ENCODE results near the gene MX1.

MX1 gene, protein sequence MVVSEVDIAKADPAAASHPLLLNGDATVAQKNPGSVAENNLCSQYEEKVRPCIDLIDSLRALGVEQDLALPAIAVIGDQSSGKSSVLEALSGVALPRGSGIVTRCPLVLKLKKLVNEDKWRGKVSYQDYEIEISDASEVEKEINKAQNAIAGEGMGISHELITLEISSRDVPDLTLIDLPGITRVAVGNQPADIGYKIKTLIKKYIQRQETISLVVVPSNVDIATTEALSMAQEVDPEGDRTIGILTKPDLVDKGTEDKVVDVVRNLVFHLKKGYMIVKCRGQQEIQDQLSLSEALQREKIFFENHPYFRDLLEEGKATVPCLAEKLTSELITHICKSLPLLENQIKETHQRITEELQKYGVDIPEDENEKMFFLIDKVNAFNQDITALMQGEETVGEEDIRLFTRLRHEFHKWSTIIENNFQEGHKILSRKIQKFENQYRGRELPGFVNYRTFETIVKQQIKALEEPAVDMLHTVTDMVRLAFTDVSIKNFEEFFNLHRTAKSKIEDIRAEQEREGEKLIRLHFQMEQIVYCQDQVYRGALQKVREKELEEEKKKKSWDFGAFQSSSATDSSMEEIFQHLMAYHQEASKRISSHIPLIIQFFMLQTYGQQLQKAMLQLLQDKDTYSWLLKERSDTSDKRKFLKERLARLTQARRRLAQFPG

DNA sequence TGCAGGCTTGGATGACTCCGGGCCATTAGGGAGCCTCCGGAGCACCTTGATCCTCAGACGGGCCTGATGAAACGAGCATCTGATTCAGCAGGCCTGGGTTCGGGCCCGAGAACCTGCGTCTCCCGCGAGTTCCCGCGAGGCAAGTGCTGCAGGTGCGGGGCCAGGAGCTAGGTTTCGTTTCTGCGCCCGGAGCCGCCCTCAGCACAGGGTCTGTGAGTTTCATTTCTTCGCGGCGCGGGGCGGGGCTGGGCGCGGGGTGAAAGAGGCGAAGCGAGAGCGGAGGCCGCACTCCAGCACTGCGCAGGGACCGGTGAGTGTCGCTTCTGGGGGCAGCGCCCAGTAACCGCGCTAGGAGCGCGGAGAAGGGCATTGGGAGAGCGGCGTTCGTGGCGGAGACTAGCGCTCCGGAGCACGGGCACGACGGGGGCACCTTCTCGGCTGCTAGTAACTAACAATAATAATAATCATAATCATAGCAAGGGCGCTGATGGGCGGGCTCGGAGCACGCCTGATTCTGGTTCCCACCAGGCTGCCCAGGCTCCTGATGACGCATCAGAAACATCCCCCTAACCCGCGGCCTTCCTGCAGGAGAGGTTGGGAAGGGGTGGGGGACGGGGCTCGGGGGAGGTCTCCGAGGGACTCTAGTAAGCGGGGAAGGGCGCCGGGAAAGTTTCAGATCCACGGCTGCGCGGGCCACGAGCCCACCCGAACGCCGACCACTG is at the start of gene MX1:
TSS of gene MX1 (plus strand) at position 286 of the 722 bp plus-strand sequence. CDS start 5,832 bp downstream, outside the sequence.
- peak; percentile 26 for DNase-seq (ENCODE audit: low spot score)

DNA sequence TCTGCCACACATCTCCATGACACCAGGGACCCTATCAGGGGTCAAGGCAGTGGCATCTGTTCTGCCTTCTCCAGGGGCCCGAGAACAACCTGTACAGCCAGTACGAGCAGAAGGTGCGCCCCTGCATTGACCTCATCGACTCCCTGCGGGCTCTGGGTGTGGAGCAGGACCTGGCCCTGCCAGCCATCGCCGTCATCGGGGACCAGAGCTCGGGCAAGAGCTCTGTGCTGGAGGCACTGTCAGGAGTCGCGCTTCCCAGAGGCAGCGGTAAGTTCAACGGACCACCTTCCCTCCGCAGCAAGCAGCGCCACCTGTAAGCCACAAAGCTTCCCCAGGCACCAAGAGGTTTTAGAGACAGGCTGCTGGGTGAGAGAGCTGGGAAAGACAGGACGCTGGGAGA is 48.3 kb upstream of the MX1 start:
- DNase-seq (ENCODE audit: low spot score) = no peak

DNA sequence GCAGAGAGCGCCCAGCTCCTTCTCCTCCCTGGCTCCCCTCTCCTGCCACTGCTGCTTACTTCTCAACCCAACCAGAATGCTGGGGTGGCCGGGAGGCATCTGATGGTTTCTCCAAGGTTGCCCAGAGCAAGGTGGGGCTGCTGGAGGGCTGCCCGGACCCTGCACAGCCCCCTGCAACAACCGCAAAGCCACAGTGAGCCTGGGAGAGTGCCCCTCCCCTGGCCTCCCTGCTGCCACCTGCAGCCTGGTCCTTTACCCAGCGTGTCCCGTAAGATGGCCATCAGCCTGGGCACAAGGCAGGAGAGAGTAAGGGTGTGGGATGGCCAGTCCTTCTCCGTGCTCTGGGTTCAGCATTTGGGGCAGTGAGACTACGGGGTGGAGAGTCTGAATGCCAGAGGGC is 47.2 kb upstream of the MX1 start:
- no peak for DNase-seq (ENCODE audit: low spot score)

DNA sequence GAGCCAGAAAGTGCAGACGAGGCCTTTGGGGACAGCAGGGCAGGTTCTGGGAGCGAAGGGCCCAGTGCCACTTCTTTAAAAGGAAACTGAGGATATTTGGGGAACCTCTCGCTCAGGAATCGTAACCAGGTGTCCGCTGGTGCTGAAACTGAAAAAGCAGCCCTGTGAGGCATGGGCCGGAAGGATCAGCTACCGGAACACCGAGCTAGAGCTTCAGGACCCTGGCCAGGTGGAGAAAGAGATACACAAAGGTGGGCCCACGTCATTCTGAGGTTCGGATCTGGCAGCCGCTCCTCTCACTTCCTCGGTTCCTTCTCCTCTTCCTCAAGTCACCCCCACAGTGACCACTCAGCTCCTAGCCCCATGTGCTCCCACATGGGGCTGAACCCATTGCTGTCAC is 46.1 kb upstream of the MX1 start:
- DNase-seq (ENCODE audit: low spot score) = no peak

DNA sequence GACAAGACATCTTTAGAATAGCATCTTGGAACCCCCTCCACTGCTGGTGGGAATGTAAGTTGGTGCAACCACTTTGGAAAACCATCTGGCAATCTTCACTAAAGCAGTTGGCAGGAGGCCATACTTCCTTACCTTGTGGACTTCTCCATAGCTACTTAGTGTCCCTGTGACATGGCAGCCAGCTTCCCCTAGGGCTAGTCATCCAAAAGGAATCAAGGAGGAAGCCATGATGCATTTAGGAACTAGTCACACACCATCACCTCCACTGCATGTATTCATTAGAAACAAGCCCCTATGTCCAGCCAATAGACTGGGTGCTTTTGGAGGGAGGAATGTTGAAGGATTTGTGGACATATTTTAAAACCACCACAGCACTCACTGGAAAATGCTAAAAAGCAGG is 44.3 kb upstream of the MX1 start:
- DNase-seq (ENCODE audit: low spot score) = no peak

DNA sequence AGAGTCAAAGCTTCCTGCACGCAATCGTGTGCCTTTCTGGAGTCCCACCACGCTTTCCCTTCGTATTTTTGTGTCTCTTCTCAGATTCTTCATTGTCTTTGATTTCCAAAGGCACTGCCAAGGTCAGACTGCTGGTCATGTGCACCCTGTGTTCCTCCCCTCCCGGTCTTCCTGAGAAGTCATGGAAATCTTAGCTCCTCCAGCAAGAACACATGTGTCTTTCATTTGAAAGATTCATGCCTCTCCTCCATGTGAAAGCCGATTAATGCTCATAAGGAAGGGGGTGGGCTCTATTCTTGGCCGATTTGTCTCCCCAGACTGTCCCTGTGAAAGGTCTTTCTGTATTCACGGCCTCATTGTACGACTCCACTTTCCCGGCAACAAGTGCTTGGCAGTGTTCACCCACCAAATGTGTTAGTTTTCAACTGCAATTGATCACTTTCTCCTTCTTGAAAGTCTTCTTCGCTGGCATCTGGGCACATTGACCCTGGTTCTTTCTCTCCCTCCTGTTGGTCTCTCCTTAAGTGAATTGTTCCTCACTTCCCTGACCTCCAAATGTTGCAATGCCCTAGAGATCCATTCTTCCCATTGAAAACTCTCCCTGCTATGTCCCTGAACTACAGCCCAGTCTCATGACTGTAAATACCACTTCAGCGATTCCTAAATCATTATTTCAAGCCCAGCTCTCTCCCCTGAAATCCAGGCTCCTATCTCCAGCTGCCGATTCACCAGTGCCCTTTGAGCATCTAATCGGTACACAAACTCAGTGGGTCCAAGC is 38.8 kb upstream of the MX1 start:
- no peak for DNase-seq (ENCODE audit: low spot score)

DNA sequence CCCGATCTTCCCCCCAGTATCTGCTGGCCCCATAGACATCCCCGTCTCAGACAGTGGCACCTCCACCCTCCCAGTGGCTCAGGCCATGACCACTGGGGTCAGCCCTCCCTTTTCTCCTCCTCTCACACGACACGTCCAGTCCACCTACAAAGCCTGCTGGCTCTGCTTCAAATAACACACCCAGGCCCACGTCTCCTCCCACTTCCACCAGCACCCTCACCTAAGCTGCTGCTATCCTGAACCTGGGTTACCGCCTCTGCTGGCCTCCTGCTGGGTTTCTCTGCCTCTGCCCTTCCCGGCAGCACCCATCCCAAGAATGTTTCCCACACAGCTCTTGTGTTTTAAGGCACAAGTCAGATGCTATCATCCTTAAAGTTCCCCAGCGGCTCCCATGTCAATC is 38.2 kb upstream of the MX1 start:
- DNase-seq (ENCODE audit: low spot score) = no peak

DNA sequence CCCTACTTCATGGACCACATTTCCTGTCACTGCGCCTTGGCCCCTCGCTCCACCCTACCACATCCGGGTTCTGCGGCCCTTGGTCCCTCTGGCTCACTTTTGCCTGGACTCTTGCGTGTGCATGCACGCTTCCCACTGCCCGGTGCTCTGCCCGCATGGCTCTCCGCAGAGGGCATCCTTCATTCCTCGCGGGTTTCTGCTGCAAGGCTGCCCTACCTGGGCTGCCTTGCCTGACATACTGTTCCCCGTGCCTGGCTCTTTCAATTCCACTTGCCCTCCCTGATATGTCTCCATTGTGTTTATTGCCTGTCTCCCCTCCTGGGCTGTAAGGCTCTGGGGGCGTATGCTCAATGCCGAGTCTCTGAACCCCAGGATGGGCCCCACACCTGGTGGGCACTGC is 37.8 kb upstream of the MX1 start:
- no peak for DNase-seq (ENCODE audit: low spot score)

DNA sequence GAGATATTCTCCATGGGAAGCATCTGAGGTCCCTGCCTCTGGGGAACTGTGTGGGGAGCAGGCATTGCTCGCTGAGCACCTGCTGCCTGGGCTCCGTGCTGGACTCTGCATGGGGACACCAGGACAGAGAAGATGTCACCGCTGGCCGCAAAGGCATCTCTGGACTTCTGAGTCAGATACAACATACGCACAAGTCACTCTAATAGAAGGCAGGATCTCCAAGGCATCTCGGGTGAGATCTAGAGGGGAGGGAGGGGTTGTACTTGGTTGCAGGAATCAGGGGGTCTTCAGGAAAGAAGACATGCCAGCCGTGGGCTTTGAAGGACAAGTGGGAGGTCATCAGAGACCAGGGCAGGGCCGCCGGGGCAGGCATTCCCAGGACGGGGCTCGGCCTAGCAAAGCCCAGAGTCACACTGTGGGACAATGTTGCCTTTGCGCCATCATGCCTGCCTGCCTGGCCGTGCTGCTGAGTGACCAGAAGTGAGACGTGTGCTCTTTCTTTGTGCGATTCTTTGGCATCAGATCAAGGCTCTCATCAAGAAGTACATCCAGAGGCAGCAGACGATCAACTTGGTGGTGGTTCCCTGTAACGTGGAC is 35.9 kb upstream of the MX1 start:
- no peak for DNase-seq (ENCODE audit: low spot score)

DNA sequence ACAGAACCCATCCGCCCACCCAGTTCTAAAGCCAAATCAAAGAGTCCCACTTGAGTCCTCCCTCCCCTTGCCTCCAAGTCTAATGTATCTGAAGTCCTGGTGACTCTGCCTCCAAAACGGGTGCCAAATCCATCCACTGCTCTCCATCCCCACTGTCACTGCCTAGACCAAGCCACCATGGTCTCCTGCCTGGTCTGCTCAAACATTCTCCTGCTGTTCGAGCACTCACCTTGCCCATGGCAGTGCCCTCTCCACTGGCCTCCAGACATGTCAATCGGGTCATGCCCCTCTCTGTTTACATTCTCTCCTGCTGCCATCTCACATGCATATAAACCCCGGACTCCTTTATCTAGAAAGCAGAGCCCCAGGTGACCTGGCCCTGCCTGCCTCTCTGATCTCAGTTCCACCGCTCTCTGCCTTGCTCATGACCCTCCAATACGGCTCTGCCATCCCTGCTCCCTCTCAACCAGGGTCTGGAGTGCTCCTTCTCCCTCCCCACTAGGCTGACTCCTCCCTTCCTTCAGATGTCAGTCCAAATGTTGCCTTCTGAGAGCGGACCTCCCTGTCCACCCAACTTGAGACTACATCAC is 32.1 kb upstream of the MX1 start:
- DNase-seq (ENCODE audit: low spot score) = no peak

DNA sequence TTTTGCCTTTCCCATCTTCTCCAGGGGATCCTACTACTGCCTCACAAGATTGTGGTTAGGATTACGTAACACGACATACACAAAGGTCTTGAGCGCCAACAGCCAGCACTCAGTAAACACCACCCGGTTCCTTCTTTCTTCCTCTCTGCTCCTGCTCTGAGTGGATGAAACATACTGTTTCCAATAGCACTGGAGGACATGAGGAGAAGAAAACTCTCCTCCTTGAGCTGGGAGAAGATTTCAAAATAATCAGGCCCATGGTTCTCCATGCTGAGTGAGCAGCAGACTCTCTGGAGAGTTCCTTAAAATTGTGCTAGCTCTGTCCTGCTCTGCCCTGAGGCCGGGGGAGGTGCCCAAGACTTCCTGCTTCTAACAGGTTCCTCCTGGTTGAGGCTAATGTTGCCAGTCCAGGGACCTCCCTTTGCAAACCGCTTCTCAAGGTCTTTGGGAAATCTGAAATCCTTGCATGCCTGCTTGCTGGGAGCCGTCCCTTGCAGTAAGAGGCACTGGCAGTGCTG is 29.4 kb upstream of the MX1 start:
- no peak for DNase-seq (ENCODE audit: low spot score)

DNA sequence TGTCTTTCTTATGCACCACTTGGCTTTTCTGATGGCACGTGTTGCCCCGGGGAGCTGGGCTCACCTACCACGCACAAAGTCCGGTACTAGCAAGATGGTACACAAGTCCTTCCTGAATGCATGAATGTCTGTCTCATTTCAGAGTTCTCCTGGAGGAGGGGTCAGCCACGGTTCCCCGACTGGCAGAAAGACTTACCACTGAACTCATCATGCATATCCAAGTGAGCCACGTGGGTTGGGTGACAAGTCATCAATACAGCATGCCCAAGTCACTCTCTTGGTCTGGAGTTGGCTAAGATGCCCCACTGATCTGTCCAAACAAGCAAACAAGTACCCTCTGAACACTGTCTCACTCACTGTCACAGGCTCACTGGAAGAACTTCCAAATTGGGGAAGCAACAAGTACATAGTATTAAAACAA is 28.6 kb upstream of the MX1 start:
- DNase-seq (ENCODE audit: low spot score) = no peak

DNA sequence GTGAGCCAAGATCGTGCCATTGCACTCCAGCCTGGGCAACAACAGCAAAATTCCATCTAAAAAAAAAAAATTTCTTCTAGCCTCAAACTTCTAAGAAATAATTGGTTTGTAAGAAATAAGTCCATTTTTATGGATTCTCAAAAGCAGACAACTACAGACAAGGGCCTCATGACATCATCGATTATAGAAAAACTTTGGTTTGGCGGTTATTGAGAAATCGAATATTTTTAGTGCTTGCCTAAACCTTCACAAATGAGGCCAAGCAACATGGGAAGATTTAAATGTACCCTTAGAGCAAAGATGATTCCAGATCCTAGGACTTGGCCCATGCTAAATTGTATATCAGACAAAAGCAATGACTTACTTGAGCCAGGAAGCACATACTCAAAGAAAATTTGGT is 27.8 kb upstream of the MX1 start:
- no peak for DNase-seq (ENCODE audit: low spot score)

DNA sequence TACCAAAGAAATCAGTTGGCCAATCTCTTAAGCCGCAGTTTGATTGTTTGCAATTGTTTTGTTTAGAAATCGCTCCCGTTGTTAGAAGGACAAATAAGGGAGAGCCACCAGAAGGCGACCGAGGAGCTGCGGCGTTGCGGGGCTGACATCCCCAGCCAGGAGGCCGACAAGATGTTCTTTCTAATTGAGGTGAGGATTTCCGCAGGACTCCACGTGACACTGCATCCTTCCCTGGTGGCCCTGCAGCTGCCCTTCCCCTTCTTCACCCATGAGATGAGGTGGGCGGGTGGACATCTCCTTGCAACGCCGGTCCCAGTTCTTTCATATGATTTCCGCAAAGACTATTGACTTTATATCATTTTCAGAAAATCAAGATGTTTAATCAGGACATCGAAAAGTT is 27.2 kb upstream of the MX1 start:
- no peak for DNase-seq (ENCODE audit: low spot score)

DNA sequence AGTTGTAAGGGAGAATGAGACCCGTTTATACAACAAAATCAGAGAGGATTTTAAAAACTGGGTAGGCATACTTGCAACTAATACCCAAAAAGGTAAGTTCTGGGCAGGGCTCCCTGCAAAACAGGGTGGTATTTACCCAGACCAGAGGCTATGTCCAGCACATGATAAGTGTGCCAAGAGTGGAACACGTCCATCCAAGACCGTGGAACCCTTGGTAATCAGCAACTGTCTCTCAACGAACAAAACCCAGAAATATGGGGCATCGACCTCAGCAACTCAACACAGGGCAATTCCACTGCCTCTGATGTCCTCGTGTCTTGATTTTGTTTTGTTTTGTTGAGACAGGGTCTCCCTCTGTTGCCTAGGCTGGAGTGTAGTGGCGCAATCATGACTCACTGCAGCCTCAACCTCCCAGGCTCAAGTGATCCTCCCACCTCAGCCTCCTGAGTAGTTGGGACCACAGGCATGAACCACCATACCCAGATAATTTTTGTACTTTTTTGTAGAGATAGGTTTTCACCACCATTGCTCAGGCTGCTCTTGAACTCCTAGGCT is 26.7 kb upstream of the MX1 start:
- no peak for DNase-seq (ENCODE audit: low spot score)

DNA sequence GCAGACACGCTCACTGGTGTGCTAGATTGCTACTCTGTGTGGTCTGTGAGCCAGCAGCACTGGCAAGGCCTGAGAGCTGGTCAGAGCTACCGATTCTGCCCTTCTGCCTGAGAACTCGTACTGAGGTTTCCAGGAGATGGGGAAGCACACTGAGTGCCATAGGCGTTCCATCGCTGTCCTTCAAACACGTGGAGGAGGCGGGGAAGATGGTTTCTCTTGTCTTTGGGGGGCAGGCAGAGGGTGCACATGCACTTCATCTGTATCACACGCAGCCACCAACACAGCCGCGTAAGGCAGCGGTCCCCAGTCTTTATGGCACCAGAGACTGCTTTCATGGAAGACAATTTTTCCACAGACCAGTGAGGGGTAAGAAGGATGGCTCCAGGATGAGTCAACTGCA is 23.8 kb upstream of the MX1 start:
- DNase-seq (ENCODE audit: low spot score) = no peak

DNA sequence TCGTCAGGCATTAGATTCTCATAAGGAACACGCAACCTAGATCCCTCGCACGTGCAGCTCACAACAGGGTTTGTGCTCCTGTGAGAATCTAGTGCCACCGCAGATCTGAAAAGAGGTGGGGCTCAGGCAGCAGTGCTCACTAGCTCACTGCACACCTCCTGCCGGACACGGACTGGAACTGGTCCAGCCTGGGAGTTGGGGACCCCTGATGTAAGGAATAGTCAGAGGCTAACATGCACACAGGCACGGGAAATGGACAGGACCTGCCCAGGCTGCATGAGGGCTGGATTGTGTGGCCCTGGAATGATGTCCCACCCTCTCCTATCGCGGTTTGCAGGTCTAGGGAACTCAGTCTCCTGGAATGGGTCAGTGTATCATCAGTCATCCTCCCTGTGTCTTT is 23.2 kb upstream of the MX1 start:
- DNase-seq (ENCODE audit: low spot score) = no peak

DNA sequence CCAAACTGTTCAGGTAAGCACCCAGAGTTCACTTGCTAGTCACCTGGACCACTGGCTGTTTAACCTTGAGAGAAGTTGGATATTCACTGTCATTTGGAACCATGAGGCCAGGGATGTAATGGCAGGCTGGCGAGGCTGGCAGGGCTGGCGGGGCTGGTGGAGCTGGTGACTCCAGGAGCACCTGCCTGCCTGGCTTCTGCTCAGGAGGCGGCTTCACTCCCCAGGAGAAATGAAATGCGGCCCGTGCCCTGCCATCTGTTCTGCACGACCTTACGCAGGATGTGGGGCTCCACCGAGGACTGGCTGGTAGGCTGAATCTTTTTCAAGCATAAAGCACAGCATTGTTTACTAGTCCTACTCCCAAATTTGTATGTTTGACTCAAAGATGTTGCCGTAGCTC is 22.7 kb upstream of the MX1 start:
- no peak for DNase-seq (ENCODE audit: low spot score)

DNA sequence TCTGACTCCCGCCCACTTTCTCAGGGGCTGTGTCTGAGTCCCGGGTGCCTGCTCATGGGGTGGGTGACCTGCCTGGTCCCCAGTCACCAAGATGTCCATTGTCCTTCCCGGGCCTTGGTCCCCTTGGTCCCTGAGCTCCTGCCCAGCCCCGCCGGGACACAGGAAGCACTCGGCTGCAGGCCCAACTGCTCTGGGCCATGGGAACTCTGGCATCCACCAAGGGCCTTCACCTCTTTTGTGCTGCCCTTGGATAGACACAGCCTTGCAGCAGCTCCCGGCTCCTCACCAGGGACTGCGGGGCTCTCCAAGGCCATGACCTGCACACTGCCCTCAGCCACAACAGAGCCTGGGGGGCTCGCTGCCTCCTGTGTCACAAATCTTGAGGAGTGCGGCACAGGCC is 22.1 kb upstream of the MX1 start:
- DNase-seq (ENCODE audit: low spot score) = no peak

DNA sequence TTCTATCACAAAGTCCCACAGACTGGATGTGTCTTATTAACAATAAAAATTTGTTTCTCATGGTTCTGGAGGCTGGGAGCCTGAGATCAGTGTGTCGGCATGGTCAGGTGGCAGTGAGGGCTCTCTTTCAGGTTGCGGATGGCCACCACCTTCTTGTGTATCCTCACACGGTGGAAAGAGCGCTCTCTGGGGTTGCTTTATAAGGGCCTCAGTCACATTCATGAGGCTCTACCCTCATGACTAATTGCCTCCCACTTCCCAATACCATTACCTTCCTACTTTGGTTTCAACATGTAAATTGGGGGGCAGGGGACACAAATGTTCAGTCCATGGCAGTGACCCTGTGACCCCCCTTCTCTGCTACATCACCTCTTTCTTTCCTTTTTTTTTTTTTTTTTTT is 20.7 kb upstream of the MX1 start:
- DNase-seq (ENCODE audit: low spot score) = no peak

DNA sequence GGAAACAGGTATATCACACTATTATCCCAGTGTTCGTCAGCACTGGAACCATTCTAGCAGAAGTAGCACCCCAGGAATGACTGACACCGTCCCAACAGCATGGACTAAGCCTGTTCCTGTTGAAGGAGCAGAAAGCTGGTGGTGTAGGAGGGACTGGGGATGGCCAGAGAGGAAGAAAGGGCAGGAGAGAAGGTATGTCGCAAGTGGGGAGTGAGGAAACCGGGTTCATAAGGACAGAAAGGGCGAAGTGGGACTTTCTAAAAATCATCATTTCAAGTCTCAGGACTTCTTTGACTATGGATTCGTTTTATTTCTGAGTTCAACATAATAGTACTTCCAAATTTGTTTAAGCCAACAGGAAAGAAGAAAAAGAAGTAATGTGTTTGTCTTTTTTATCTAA is 19.7 kb upstream of the MX1 start:
- no peak for DNase-seq (ENCODE audit: low spot score)
